Posterior vena cava (tissue), 2 donors: ENCODE measurements around the gene PARP8. TPM values are rescaled to one million over a fixed set of nuclear protein-coding genes. Genes with fewer than 3 reads are reported as not detected.

Experiments used
- DNase-seq: peaks from one replicate; pipeline ENCODE4 v3.0.0-alpha.2; 2020; ENCODE audit warnings: low spot score
- intact Hi-C, 2 donors: fragments of 100-400 bp; cut with DNase I; formaldehyde crosslinking; loops; one replicate each; pipeline versions ENCODE4 v1.14.1 to v1.14.2; 2022 to 2023
- total RNA-seq, 2 donors: library from RNA; stranded (reverse); fragmentation: NEBNext Ultra II Directional; extraction: Animal tissue kit (Norgen Biotek cat#: 25700); gene quantifications; one replicate each; pipeline ENCODE4 v1.2.1, GENCODE V29; 2021
- donor health status: DM: yes; HTN: yes; CAD: no.
- donor health status: DM: yes; HTN: yes; CAD: no.

Gene PARP8
- total RNA-seq, 2 donors from 2014 or later = 20.4 to 27.4 TPM

DNA sequence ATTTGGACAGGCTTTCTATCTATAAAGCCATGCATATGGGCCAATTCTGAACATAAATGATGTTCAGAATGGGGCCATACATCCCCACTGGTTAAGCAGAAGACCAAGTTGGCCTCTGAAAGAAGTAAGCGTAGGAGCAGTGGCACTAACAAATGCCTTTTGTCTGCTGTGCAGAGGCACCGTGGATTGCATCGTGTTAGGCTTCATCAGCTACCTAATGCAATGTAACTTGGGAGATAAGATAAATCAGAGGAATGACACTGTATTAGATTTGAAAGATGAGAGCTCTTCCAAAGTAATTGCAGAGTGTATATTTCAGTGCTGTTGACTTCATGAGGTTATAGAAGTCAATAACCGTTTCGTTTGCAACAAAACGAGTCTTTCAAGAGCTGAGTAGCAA lies 148.1 kb downstream of the PARP8 start:
- DNase-seq = no peak
- intact Hi-C loops = no loop called here

- no peak for DNase-seq
- intact Hi-C loops = no loop called here
Observed at GRCh38 chr5:50822046-50822445, 155.6 kb downstream of the PARP8 start.

- intact Hi-C loops = no loop called here
- no peak for DNase-seq
Observed at GRCh38 chr5:50822761-50823160, 156.3 kb downstream of the PARP8 start.

DNA sequence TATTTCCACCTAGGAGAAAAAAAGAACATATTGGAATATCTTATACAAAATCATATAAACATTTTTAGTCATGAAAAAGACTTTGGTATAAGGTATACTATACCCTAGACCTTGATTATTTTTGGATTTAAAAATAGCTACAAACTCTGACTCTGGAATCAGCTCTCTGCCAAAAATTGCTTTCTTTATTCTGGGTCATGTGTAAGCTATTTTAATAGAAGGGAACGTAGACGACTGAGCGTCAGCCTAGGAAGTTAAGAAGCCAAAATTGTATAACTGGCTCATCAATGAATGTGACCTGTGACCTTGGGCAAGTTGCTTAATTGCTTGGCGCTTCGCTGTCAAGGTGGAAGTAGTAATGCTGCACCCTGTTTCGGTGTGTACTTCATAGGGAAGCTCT lies 157.1 kb downstream of the PARP8 start:
- no peak for DNase-seq
- intact Hi-C loops = no loop called here

DNA sequence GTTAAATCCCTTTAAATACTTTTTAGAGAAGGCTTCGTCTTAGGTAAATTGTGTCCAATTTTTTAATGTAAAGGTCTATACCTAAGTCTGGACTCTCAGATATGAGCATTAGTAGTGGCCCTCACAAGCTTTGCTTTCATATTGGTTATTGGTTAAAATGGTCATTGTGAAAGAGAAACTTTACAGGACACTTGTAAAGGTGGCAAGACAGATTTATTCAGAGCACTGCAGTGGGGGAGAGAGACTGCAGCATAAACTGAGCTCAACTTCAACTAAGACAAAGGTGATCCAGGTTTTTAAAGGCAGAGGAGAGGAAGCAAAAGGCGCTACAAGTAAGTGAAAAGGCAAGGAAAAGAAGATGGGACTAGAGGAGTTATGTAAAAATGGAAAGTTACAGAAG lies 157.7 kb downstream of the PARP8 start:
- DNase-seq = no peak
- intact Hi-C loops = no loop called here

DNA sequence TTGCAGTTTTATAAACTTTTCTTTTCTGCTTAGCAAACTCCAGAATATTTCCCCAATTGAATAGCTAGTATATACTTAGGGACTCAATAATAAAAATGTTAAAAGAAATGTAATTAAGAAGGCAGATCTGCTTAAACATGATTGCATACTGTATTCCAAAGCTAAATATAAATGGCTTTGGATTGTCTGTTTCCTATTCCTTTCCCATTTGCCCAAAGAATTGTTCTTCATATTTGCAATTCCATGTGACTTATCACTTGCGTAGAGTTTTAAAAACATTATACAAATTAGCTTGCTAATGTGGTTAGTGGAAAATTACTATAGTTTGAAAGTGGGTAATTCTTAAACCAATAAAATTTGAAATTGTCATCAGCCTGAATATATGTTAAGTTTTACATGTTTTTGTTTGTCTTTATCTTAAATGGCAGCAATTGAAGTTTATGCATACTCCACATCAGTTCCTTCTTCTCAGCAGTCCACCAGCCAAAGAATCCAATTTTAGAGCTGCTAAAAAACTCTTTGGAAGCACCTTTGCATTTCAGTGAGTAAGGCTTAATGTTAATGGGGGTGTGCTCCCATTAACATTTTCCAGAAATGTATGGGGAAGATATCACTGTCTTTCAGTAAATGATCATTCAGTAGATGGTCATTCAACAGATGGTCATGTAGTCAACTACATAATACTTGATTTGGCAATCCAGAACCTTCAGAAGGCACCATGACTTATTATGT lies 161.2 kb downstream of the PARP8 start:
- DNase-seq = no peak
- intact Hi-C loops = no loop called here

GRCh38 chr5:50829023-50829422 lies 162.6 kb downstream of the PARP8 start:
- intact Hi-C loops = no loop called here
- DNase-seq = no peak

DNA sequence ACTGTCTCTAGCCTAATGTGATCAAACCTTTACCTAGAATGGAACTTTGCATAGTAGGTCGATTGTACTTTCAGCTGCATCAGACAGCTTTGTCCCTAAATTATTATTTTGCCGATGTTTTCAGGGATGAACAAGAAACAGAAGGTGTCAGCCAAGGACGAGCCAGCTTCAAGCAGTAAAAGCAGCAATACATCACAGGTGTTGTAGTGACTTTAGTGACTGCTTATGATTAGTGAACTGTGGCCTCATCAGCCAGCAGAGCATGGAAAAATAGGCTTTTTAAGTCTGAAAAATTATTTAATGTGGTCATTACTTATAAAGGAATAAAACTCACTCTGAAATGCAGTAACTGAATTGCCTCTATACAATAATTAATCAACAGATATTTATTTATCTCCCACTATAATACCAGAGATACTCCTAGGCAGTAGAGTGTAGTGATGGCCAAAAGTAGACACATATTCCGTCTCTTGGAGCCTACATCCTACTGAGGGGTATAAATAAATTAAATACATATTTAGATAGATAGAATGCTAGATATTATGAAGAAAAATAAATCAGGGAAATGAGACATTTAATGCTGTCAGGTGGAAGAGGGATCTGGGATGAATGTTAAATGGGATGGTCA lies 166.3 kb downstream of the PARP8 start:
- DNase-seq = no peak

DNA sequence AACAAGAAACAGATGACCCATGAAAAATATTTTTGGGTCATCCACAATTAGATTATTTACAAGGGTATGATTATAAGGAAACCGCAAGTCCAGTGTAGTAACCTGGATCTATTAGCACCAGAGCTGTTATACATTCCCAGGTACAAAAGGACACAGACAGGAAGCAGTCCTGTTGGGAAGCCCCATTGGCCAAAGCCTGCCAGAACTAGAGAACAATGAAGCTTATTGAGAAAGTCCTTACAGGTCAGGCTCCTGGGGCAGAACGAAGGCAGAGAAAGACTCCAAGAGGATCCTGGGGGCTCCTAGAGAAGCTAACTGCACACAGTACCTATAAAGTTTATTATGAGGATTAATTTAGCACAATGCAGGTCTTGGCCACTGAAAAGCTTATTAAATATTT lies 169.9 kb downstream of the PARP8 start:
- intact Hi-C loops = no loop called here

More for the DNA sequence above, 166.3 kb downstream of the PARP8 start:
- intact Hi-C loops = no loop called here

GRCh38 chr5:50839472-50839871 lies 173.0 kb downstream of the PARP8 start:
- intact Hi-C loops = no loop called here
- no peak for DNase-seq

More for the DNA sequence above, 169.9 kb downstream of the PARP8 start:
- DNase-seq = no peak

DNA sequence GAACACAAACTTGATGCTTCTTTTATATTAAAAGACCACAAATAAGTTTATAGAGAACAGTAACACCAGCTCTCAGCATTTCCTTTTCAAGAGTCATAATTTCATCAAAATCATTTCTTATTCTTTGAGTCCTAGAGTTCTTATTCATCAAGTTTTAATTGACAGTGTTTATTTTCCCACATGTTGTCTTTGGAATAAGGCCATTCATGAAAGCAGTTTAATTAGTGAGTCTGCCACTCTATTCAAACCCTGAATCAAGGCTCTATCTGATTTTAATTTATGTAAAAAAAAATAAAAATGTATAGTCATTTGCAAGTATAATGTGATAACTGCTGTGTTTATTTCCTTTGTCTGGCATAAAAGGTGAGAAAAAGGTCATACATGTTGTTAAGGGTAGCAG lies 176.7 kb downstream of the PARP8 start:
- intact Hi-C loops = no loop called here
- no peak for DNase-seq

DNA sequence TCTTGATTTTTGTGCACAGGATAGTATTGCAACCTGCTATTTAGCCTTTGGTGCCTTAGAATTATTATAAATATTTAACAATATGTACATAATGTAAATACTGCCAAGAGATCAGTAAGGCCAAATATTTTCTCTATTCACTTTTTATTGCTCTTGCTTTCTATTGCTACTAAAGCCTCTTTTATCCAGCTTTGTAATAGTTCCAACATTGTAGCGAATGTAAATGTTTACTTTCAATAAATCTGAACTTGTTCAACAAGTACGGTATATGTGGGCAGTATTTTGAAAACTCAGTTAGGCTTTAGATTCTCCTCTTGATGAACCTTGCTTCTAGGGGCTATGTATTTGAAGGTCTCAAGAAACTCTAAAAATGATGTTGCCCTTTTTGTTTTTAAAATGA lies 179.8 kb downstream of the PARP8 start:
- intact Hi-C loops = no loop called here

GRCh38 chr5:50849554-50849953 lies 183.1 kb downstream of the PARP8 start:
- no peak for DNase-seq
- intact Hi-C loops = no loop called here

More for the DNA sequence above, 179.8 kb downstream of the PARP8 start:
- no peak for DNase-seq

DNA sequence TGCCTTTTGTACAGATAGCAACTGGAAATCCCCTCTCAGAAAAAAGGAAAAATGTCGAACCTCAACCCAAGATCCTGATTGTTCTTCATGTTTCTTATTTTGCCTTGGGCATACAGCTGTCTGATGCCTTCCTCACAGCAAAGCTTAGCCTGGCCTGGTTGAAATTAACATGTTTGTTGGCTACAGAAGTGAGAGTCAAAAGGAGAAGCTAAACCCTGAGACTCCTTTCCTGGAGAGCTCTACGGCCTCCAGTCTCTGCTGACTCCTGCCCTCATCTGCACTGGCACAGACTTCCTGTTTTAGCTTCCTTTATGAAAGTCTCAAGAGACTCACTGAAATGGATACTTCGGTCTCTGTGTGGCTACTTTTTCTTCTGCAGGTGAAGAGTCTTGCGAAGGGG lies 186.7 kb downstream of the PARP8 start:
- DNase-seq = no peak

GRCh38 chr5:50854082-50854481 lies 187.6 kb downstream of the PARP8 start:
- intact Hi-C loops = no loop called here
- DNase-seq = no peak

More for the DNA sequence above, 186.7 kb downstream of the PARP8 start:
- intact Hi-C loops = no loop called here

DNA sequence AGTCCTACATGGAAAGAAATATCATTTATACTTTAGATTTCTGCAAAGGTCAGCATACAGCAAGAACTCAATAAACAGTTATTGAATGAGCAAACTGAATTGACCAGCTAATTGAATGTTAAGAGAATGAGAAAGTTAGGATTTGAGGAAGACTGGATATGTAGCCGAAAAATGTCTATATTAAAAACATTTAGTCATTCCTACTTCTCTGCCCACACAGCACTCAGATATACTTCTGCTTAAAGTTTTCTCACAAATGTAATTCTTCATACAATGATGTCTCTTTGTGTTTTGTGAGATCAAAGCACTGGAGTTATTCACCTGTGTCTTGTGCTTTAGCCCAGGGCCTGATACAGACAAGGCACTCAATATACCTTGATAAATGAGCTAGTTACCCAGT lies 188.6 kb downstream of the PARP8 start:
- DNase-seq = no peak
- intact Hi-C loops = no loop called here

DNA sequence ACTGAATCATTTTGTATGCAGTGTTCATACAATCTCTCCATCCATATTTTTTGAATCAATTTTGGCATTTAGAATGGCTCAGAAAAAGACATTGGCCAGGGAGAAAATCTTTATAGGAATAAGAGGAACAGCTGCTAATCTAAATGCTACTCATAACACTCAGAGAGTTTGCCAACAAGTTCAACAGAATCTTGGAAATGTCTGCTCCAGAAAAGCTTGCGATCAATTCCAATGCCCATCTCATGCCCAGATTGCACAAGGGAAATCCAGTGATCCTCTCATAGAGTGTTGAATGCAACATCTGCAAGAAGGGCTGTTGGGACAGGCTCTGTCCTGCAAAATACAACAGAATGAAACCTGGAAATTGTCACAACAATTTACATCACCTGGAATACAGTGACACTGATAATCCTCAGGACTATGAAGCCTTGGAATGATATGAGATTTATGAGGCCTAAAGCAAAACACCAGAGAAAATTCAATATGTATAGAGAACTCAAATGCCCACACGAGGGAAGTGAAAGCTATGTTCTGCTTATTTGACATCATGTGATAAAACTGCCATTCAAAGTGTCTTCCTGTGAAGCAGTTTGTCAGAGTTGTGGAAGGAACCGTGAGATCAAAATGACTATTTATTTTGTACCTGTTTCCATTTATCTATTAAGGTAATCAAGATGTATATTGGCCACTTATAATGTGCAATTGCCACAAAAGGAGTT lies 190.1 kb downstream of the PARP8 start:
- intact Hi-C loops = no loop called here
- DNase-seq = no peak

GRCh38 chr5:50863534-50864170 lies 197.2 kb downstream of the PARP8 start:
- intact Hi-C loops = no loop called here
- no peak for DNase-seq

DNA sequence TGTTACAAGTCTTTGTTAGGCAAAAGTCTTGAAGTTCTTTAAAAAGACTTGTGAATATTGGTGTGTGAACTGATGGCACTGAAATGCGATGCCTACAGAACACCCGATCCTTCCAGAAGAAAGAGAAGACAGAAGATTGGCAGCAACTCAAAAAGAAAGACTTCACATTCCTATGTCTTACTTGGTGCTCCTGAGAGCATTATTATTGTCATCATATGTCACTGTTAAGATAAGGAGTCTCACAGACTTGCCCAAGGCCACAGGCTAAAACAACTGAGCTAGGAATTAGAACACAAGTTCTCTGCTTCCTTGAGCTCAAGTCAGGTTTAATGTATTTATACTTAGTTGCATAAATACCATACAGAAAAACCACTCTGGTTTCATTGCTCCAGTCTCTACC lies 198.0 kb downstream of the PARP8 start:
- intact Hi-C loops = no loop called here
- DNase-seq = no peak

GRCh38 chr5:50866415-50866814 lies 200.0 kb downstream of the PARP8 start:
- intact Hi-C loops = no loop called here
- DNase-seq = no peak
